Smooth muscle cell (in vitro differentiated cells): ENCODE measurements around the gene ARMC2. TPM values are rescaled to one million over a fixed set of nuclear protein-coding genes. Genes with fewer than 3 reads are reported as not detected.

Experiments used
- DNase-seq: peaks from one replicate; lab custom pipeline; 2025; ENCODE audit not compliant: unreplicated experiment; lab: John Stamatoyannopoulos, UW
- H2AFZ ChIP-seq: fragments of 200-600 bp; sonication (generic); 2 replicates; pipeline ENCODE4 v1.6.0; 2016; ENCODE audit warnings: antibody characterized with exemption, low read depth, mild to moderate bottlenecking
- H3F3A ChIP-seq: fragments of 200-600 bp; sonication (generic); 2 replicates; pipeline ENCODE4 v1.6.0; 2017; ENCODE audit warnings: antibody characterized with exemption, low read depth
- H3K27ac ChIP-seq: fragments of 200-600 bp; sonication (generic); 2 replicates; pipeline ENCODE4 v1.5.1; 2016; ENCODE audit warnings: low read depth, mild to moderate bottlenecking
- H3K27me3 ChIP-seq: fragments of 200-600 bp; sonication (generic); 2 replicates; pipeline ENCODE4 v1.6.1; 2016; ENCODE audit warnings: low read depth, mild to moderate bottlenecking
- H3K36me3 ChIP-seq: fragments of 200-600 bp; sonication (generic); 2 replicates; pipeline ENCODE4 v1.5.1; 2016; ENCODE audit warnings: low read depth
- H3K4me1 ChIP-seq: fragments of 200-600 bp; sonication (generic); 2 replicates; pipeline ENCODE4 v1.5.1; 2016; ENCODE audit warnings: low read depth
- H3K4me2 ChIP-seq: fragments of 200-600 bp; sonication (generic); 2 replicates; pipeline ENCODE4 v1.6.0; 2016; ENCODE audit warnings: mild to moderate bottlenecking
- H3K4me3 ChIP-seq: fragments of 200-600 bp; sonication (generic); 2 replicates; pipeline ENCODE4 v1.5.1; 2016; ENCODE audit warnings: mild to moderate bottlenecking
- H3K79me2 ChIP-seq: fragments of 200-600 bp; sonication (generic); 2 replicates; pipeline ENCODE4 v1.6.0; 2016; ENCODE audit warnings: low read depth, mild to moderate bottlenecking
- H3K9ac ChIP-seq: fragments of 200-600 bp; sonication (generic); 2 replicates; pipeline ENCODE4 v1.6.0; 2016; ENCODE audit warnings: low read depth
- H3K9me3 ChIP-seq: fragments of 200-600 bp; sonication (generic); replicated peaks from 2 replicates; pipeline ENCODE4 v1.5.1; 2016; ENCODE audit warnings: low read depth
- H4K20me1 ChIP-seq: fragments of 200-600 bp; sonication (generic); 2 replicates; pipeline ENCODE4 v1.6.0; 2016; ENCODE audit warnings: low read depth
- CTCF ChIP-seq: fragments of 200-600 bp; sonication (generic); IDR thresholded peaks from 2 replicates; pipeline ENCODE4 v1.5.1; 2017; ENCODE audit warnings: borderline replicate concordance, mild to moderate bottlenecking, antibody characterized with exemption; ENCODE audit not compliant: insufficient read depth, poor library complexity, severe bottlenecking
- WGBS: methylation state at CpG from one replicate; pipeline ENCODE4 v1.1.7; 2016; ENCODE audit warnings: low lambda C conversion rate; 5-methylcytosine and 5-hydroxymethylcytosine counted together
- polyA plus RNA-seq: library from polyadenylated mRNA; unstranded; fragments of >200 nt; fragmentation: Nextera tagmentation; extraction: Ambion mirVana; gene quantifications from 2 replicates; pipeline ENCODE4 v1.2.1, GENCODE V29; 2016
- total RNA-seq: library from RNA; depleted of rRNA; stranded (reverse); fragments of >200 nt; gene quantifications from 2 replicates; pipeline ENCODE4 v1.2.3, GENCODE V29; 2014

ARMC2 gene
- total and polyA plus RNA-seq, 2 experiments from 2014 or later = 2.0 to 2.6 TPM

- 60% methylated on average over 1 of the region's 1 CpG for WGBS
- Histone ChIP-seq H3K4me1 (no peaks in the 10 kb centered on the region), H4K20me1 (no peaks in the 10 kb centered on the region), H3K4me3 (no peak overlapping the region), H2AFZ (no peak overlapping the region), H3K9ac (no peak overlapping the region), H3F3A (no peaks in the 10 kb centered on the region), H3K27me3 (no peaks in the 10 kb centered on the region), H3K27ac (no peak overlapping the region), H3K4me2 (no peak overlapping the region), H3K9me3 (no peaks in the 10 kb centered on the region), H3K36me3 (no peaks in the 10 kb centered on the region), H3K79me2 (no peaks in the 10 kb centered on the region)
- TF ChIP-seq CTCF = no peak
- DNase-seq = no peak
These were observed 88.9 kb downstream of the ARMC2 start for GRCh38 chr6:108937170-108937569.

- H3K36me3 ChIP-seq = no peaks in the 10 kb centered on the region
- WGBS = 95% methylated on average over 5 of the region's 5 CpGs
- H3K27ac ChIP-seq = no peak overlapping the region
- no peaks in the 10 kb centered on the region for H3K4me1 ChIP-seq
- H3K4me3 ChIP-seq = no peak overlapping the region
- H3F3A ChIP-seq = peaks cover 6% of the 10 kb centered on the region
- H2AFZ ChIP-seq = no peak overlapping the region
- no peak for TF ChIP-seq CTCF
- H3K27me3 ChIP-seq = no peaks in the 10 kb centered on the region
- no peak overlapping the region for H3K9ac ChIP-seq
- no peaks in the 10 kb centered on the region for H3K79me2 ChIP-seq
- H4K20me1 ChIP-seq = no peaks in the 10 kb centered on the region
- no peak overlapping the region for H3K4me2 ChIP-seq
- H3K9me3 ChIP-seq = no peaks in the 10 kb centered on the region
- DNase-seq = no peak
These were observed 92.5 kb downstream of the ARMC2 start for GRCh38 chr6:108940741-108941140.

- H2AFZ ChIP-seq = no peak overlapping the region
- H4K20me1 ChIP-seq = no peaks in the 10 kb centered on the region
- no peak for DNase-seq
- 85% methylated on average over 1 of the region's 1 CpG for WGBS
- no peak overlapping the region for H3K4me2 ChIP-seq
- H3K4me1 ChIP-seq = no peaks in the 10 kb centered on the region
- no peak for TF ChIP-seq CTCF
- H3K79me2 ChIP-seq = no peaks in the 10 kb centered on the region
- no peak overlapping the region for H3K9ac ChIP-seq
- peaks cover 9% of the 10 kb centered on the region for H3F3A ChIP-seq
- H3K27ac ChIP-seq = no peak overlapping the region
- H3K27me3 ChIP-seq = no peaks in the 10 kb centered on the region
- no peaks in the 10 kb centered on the region for H3K36me3 ChIP-seq
- no peak overlapping the region for H3K4me3 ChIP-seq
- no peaks in the 10 kb centered on the region for H3K9me3 ChIP-seq
These were observed 93.1 kb downstream of the ARMC2 start for GRCh38 chr6:108941281-108941680.

GRCh38 chr6:108941859-108942258, 93.6 kb downstream of the ARMC2 start:
- no peak for DNase-seq
- Histone ChIP-seq H3K9me3 (no peaks in the 10 kb centered on the region), H2AFZ (no peak overlapping the region), H3F3A (peaks cover 14% of the 10 kb centered on the region), H3K4me3 (no peak overlapping the region), H3K79me2 (no peaks in the 10 kb centered on the region), H3K27ac (no peak overlapping the region), H3K36me3 (no peaks in the 10 kb centered on the region), H3K4me2 (no peak overlapping the region), H4K20me1 (no peaks in the 10 kb centered on the region), H3K27me3 (no peaks in the 10 kb centered on the region), H3K9ac (no peak overlapping the region), H3K4me1 (no peaks in the 10 kb centered on the region)
- TF ChIP-seq CTCF = no peak
- 47% methylated on average over 2 of the region's 2 CpGs for WGBS
